ENCODE results near the gene FHIP2A. TPM values are rescaled to one million over a fixed set of nuclear protein-coding genes. Genes with fewer than 3 reads are reported as not detected.

The FHIP2A gene
- polyA plus RNA-seq, 3 donors = 4.4 to 9.6 (median 9.2) TPM

DNA sequence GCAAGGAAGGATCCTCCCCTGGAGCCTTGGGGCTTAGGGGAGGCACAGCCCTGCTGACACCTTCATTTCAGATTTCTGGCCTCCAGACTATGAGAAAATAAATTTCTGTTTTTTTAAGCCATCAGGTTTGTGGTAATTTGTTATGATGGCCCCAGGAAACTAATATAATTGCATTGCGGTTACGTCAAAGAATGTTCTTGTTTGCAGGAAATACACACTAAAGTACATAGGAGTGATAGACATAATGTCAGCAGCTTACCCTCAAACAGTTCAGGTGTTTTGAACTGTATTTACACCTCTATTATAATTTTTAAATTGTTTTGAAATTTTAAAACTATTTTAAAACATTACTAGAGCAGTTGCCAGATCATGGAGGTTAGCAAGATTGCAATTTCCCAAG is 12.6 kb upstream of the FHIP2A start:
- Mint-ChIP-seq H3K4me3 (no peak overlapping the region), H3K9me3 (peaks cover 0 to 4% (median 0%) of the 10 kb centered on the region in 7 donors), H3K27me3 (ENCODE audit: low read depth in 3 of 3) (peaks cover 0 to 1% (median 0%) of the 10 kb centered on the region in 3 donors), H3K4me1 (peaks cover 2% of the 10 kb centered on the region), H3K27ac (no peak overlapping the region), H3K36me3 (no peaks in the 10 kb centered on the region)
- Histone ChIP-seq H3K9ac (ENCODE audit: insufficient read depth, low read length, poor library complexity, severe bottlenecking) (no peak overlapping the region), H3K9me3 (replicated peaks in 1 of 2; ENCODE audit: control insufficient read depth in 1 of 2, insufficient read depth in 1 of 2, low read length in 2 of 2) (no peaks in the 10 kb centered on the region), H3K79me2 (ENCODE audit: insufficient read depth, low read length) (no peaks in the 10 kb centered on the region), H3K4me1 (ENCODE audit: control insufficient read depth in 1 of 2, insufficient read depth in 2 of 2, low read length in 2 of 2) (no peaks in the 10 kb centered on the region), H3K36me3 (replicated peaks in 1 of 2; ENCODE audit: control insufficient read depth in 1 of 2, insufficient read depth in 2 of 2, low read length in 2 of 2) (no peaks in the 10 kb centered on the region), H4K20me1 (ENCODE audit: insufficient read depth, low read length) (no peaks in the 10 kb centered on the region), H3K27ac (ENCODE audit: low read depth in 1 of 2, low read length in 2 of 2) (no peak overlapping the region), H3K4me3 (replicated peaks in 1 of 3; ENCODE audit: low read depth in 2 of 3, low read length in 3 of 3) (no peak overlapping the region), H2AFZ (ENCODE audit: insufficient read depth, low read depth, low read length, poor library complexity, severe bottlenecking) (no peak overlapping the region), H3K27me3 (ENCODE audit: control insufficient read depth in 2 of 2, insufficient read depth in 2 of 2, low read length in 2 of 2) (no peaks in the 10 kb centered on the region), H3K4me2 (replicated peaks; ENCODE audit: extremely low read depth, low read length, poor library complexity, severe bottlenecking) (no peak overlapping the region)
- no peak for DNase-seq
- no CpG with 5 or more reads among the region's 2 CpGs for WGBS (ENCODE audit: insufficient coverage)
- intact Hi-C loops (cut with micrococcal nuclease) = no loop called here
- TF ChIP-seq, protein P1, sequence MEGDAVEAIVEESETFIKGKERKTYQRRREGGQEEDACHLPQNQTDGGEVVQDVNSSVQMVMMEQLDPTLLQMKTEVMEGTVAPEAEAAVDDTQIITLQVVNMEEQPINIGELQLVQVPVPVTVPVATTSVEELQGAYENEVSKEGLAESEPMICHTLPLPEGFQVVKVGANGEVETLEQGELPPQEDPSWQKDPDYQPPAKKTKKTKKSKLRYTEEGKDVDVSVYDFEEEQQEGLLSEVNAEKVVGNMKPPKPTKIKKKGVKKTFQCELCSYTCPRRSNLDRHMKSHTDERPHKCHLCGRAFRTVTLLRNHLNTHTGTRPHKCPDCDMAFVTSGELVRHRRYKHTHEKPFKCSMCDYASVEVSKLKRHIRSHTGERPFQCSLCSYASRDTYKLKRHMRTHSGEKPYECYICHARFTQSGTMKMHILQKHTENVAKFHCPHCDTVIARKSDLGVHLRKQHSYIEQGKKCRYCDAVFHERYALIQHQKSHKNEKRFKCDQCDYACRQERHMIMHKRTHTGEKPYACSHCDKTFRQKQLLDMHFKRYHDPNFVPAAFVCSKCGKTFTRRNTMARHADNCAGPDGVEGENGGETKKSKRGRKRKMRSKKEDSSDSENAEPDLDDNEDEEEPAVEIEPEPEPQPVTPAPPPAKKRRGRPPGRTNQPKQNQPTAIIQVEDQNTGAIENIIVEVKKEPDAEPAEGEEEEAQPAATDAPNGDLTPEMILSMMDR (IDR thresholded peaks at IDR 0.05) = no peak

DNA sequence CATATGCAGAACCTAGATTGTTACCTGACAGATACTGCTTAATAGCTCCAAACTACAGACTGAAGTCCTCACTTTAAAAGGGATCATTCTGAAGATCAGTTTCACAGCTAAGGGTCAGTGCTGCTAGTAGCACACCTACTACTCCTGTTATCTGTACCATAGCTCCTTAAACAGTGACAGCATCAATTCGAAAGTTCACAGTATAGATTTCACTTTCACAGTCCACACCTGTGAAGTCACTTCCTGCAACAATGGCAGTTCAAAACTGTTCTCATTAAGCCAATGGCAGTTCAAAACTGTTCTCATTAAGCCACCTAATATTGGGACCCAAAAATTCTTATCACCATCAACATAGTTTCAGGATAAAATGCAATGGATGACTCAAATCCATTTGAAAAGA is 10.7 kb upstream of the FHIP2A start:
- Mint-ChIP-seq H3K36me3 (no peaks in the 10 kb centered on the region), H3K4me1 (peaks cover 6% of the 10 kb centered on the region), H3K4me3 (no peak overlapping the region), H3K9me3 (peaks cover 0 to 4% (median 0%) of the 10 kb centered on the region in 7 donors), H3K27ac (no peak overlapping the region), H3K27me3 (ENCODE audit: low read depth in 3 of 3) (peaks cover 0 to 1% (median 0%) of the 10 kb centered on the region in 3 donors)
- intact Hi-C loops (cut with micrococcal nuclease) = no loop called here
- no peak overlapping the region for H3K4me3 ChIP-seq (replicated peaks in 1 of 3; ENCODE audit: low read depth in 2 of 3, low read length in 3 of 3)
- H3K4me2 ChIP-seq (replicated peaks; ENCODE audit: extremely low read depth, low read length, poor library complexity, severe bottlenecking) = no peak overlapping the region
- H3K9ac ChIP-seq (ENCODE audit: insufficient read depth, low read length, poor library complexity, severe bottlenecking) = no peak overlapping the region
- H3K79me2 ChIP-seq (ENCODE audit: insufficient read depth, low read length) = no peaks in the 10 kb centered on the region
- WGBS (ENCODE audit: insufficient coverage) = 70% methylated on average over 1 of the region's 1 CpG
- H2AFZ ChIP-seq (ENCODE audit: insufficient read depth, low read depth, low read length, poor library complexity, severe bottlenecking) = no peak overlapping the region
- peaks cover 3 to 8% of the 10 kb centered on the region in 2 donors for H3K4me1 ChIP-seq (ENCODE audit: control insufficient read depth in 1 of 2, insufficient read depth in 2 of 2, low read length in 2 of 2)
- TF ChIP-seq, protein P1 (IDR thresholded peaks at IDR 0.05) = no peak
- H3K27me3 ChIP-seq (ENCODE audit: control insufficient read depth in 2 of 2, insufficient read depth in 2 of 2, low read length in 2 of 2) = no peaks in the 10 kb centered on the region
- no peaks in the 10 kb centered on the region for H3K36me3 ChIP-seq (replicated peaks in 1 of 2; ENCODE audit: control insufficient read depth in 1 of 2, insufficient read depth in 2 of 2, low read length in 2 of 2)
- DNase-seq = no peak
- H3K27ac ChIP-seq (ENCODE audit: low read depth in 1 of 2, low read length in 2 of 2) = no peak overlapping the region
- no peaks in the 10 kb centered on the region for H3K9me3 ChIP-seq (replicated peaks in 1 of 2; ENCODE audit: control insufficient read depth in 1 of 2, insufficient read depth in 1 of 2, low read length in 2 of 2)
- no peaks in the 10 kb centered on the region for H4K20me1 ChIP-seq (ENCODE audit: insufficient read depth, low read length)
